HUES64 (cell line): ENCODE measurements around the gene RPL19.
A peak's percentile ranks its signal among the peaks of the same experiment; 100 is the strongest.
"Not testable (repeated sequence)": the region's sequence is repeated elsewhere in the genome, so short reads cannot be mapped to it uniquely, and the experiment has no call there.

Experiments
- H3K27ac ChIP-seq: 2 replicates; pipeline ENCODE4 v1.7.0; 2013; ENCODE audit warnings: low read depth, low read length, inconsistent platforms
- H3K27me3 ChIP-seq: 2 replicates; pipeline ENCODE4 v1.6.1; 2013; ENCODE audit warnings: mild to moderate bottlenecking, low read length; ENCODE audit not compliant: insufficient read depth
- H3K36me3 ChIP-seq: 2 replicates; pipeline ENCODE4 v1.6.1; 2013; ENCODE audit warnings: mild to moderate bottlenecking, low read length; ENCODE audit not compliant: insufficient read depth
- H3K4me1 ChIP-seq: 2 replicates; pipeline ENCODE4 v1.6.1; 2013; ENCODE audit warnings: mild to moderate bottlenecking, low read length, moderate library complexity; ENCODE audit not compliant: insufficient read depth
- H3K4me3 ChIP-seq: 2 replicates; pipeline ENCODE4 v1.5.1; 2013; ENCODE audit warnings: mild to moderate bottlenecking, low read length, moderate library complexity
- H3K9ac ChIP-seq: 2 replicates; pipeline ENCODE4 v1.6.1; 2013; ENCODE audit warnings: mild to moderate bottlenecking, low read depth, low read length
- H3K9me3 ChIP-seq: 2 replicates; pipeline ENCODE4 v1.6.1; 2013; ENCODE audit warnings: low read depth, low read length; ENCODE audit not compliant: insufficient read depth
- WGBS: fragments of 150-250, 120-280 bp; methylation state at CpG from one replicate; pipeline ENCODE4 v1.1.7; 2013; ENCODE audit warnings: missing lambda C conversion rate; 5-methylcytosine and 5-hydroxymethylcytosine counted together

The RPL19 gene

GRCh38 chr17:39165178-39165840 is 34.8 kb upstream of the RPL19 start:
- Histone ChIP-seq H3K4me1 (peaks cover 12% of the 10 kb centered on the region; the same call in 1 of the 2 replicates), H3K36me3 (no peaks in the 10 kb centered on the region), H3K9ac (0 out of 2 replicates have a peak overlapping the region, but pooled peaks have one; percentile 34), H3K27me3 (peaks cover 35% of the 10 kb centered on the region), H3K27ac (no peak overlapping the region), H3K9me3 (no peaks in the 10 kb centered on the region), H3K4me3 (peak overlapping the region; percentile 73)
- WGBS: 17% methylated on average over 51 of the region's 51 CpGs

- H3K27me3 ChIP-seq: peaks cover 35% of the 10 kb centered on the region
- WGBS: 74% methylated on average over 17 of the region's 17 CpGs
- H3K4me1 ChIP-seq: peaks cover 12% of the 10 kb centered on the region; the same call in 1 of the 2 replicates
- H3K27ac ChIP-seq: no peak within 1 kb of the TSS
- H3K9me3 ChIP-seq: no peaks in the 10 kb centered on the region
- H3K9ac ChIP-seq: 0 out of 2 replicates have a peak within 1 kb of the TSS, but pooled peaks have one; percentile 34
- peak within 1 kb of the TSS; percentile 73 for H3K4me3 ChIP-seq
- no peaks in the 10 kb centered on the region for H3K36me3 ChIP-seq
Observed at GRCh38 chr17:39165841-39166349, 34.2 kb upstream of the RPL19 start, which contains the start of gene ARL5C. TSS of gene ARL5C (minus strand) at chr17:39166161. CDS start at chr17:39165760, 401 bp downstream.

GRCh38 chr17:39166437-39167335 is 33.4 kb upstream of the RPL19 start:
- H3K9me3 ChIP-seq: no peaks in the 10 kb centered on the region
- no peak overlapping the region for H3K9ac ChIP-seq
- no peak overlapping the region; the same call in 1 of the 2 replicates for H3K4me3 ChIP-seq
- H3K27me3 ChIP-seq: peaks cover 35% of the 10 kb centered on the region
- no peaks in the 10 kb centered on the region for H3K36me3 ChIP-seq
- WGBS: 63% methylated on average over 7 of the region's 7 CpGs
- H3K4me1 ChIP-seq: peaks cover 12% of the 10 kb centered on the region; the same call in 1 of the 2 replicates
- no peak overlapping the region for H3K27ac ChIP-seq

- Histone ChIP-seq H3K9me3 (no peaks in the 10 kb centered on the region), H3K9ac (no peak overlapping the region), H3K36me3 (no peaks in the 10 kb centered on the region), H3K4me1 (peaks cover 12% of the 10 kb centered on the region; the same call in 1 of the 2 replicates), H3K27me3 (peaks cover 35% of the 10 kb centered on the region), H3K27ac (no peak overlapping the region), H3K4me3 (no peak overlapping the region)
- 64% methylated on average over 2 of the region's 2 CpGs for WGBS
Observed at GRCh38 chr17:39167476-39167875, 32.6 kb upstream of the RPL19 start.

GRCh38 chr17:39168503-39168902 is 31.6 kb upstream of the RPL19 start:
- not testable (repeated sequence) for H3K36me3 ChIP-seq, H3K27ac ChIP-seq, H3K4me3 ChIP-seq, H3K9me3 ChIP-seq, H3K9ac ChIP-seq
- 96% methylated on average over 10 of the region's 10 CpGs for WGBS
- Histone ChIP-seq H3K27me3 (peaks cover 35% of the 10 kb centered on the region), H3K4me1 (peaks cover 12% of the 10 kb centered on the region; the same call in 1 of the 2 replicates)

- H3K27me3 ChIP-seq: peaks cover 35% of the 10 kb centered on the region
- H3K9me3 ChIP-seq: no peaks in the 10 kb centered on the region
- no peaks in the 10 kb centered on the region for H3K36me3 ChIP-seq
- H3K9ac ChIP-seq: no peak overlapping the region
- no peak overlapping the region for H3K4me3 ChIP-seq
- peaks cover 11% of the 10 kb centered on the region; the same call in 1 of the 2 replicates for H3K4me1 ChIP-seq
- 98% methylated on average over 14 of the region's 14 CpGs for WGBS
- H3K27ac ChIP-seq: no peak overlapping the region
Observed at GRCh38 chr17:39169101-39169500, 31.0 kb upstream of the RPL19 start.

GRCh38 chr17:39169518-39169917 is 30.6 kb upstream of the RPL19 start:
- no peaks in the 10 kb centered on the region for H3K36me3 ChIP-seq
- H3K4me1 ChIP-seq: peaks cover 11% of the 10 kb centered on the region; the same call in 1 of the 2 replicates
- H3K27ac ChIP-seq: no peak overlapping the region
- 79% methylated on average over 3 of the region's 3 CpGs for WGBS
- H3K9ac ChIP-seq: no peak overlapping the region
- H3K4me3 ChIP-seq: no peak overlapping the region
- H3K9me3 ChIP-seq: no peaks in the 10 kb centered on the region
- H3K27me3 ChIP-seq: peaks cover 31% of the 10 kb centered on the region

GRCh38 chr17:39170109-39170508 is 30.0 kb upstream of the RPL19 start:
- H3K27me3 ChIP-seq: peaks cover 27% of the 10 kb centered on the region
- no peak overlapping the region for H3K27ac ChIP-seq
- H3K4me3 ChIP-seq: no peak overlapping the region
- H3K9me3 ChIP-seq: no peaks in the 10 kb centered on the region
- peaks cover 13% of the 10 kb centered on the region; the same call in 1 of the 2 replicates for H3K4me1 ChIP-seq
- 90% methylated on average over 4 of the region's 4 CpGs for WGBS
- H3K9ac ChIP-seq: no peak overlapping the region
- no peaks in the 10 kb centered on the region for H3K36me3 ChIP-seq

GRCh38 chr17:39170558-39170957 is 29.5 kb upstream of the RPL19 start:
- Histone ChIP-seq H3K27me3 (peaks cover 23% of the 10 kb centered on the region), H3K9ac (no peak overlapping the region), H3K9me3 (no peaks in the 10 kb centered on the region), H3K4me1 (peaks cover 13% of the 10 kb centered on the region; the same call in 1 of the 2 replicates), H3K36me3 (no peaks in the 10 kb centered on the region), H3K4me3 (no peak overlapping the region), H3K27ac (no peak overlapping the region)
- 91% methylated on average over 6 of the region's 6 CpGs for WGBS

- Histone ChIP-seq H3K4me1 (peaks cover 11% of the 10 kb centered on the region; the same call in 1 of the 2 replicates), H3K27me3 (peaks cover 9% of the 10 kb centered on the region), H3K27ac (no peak overlapping the region), H3K9me3 (no peaks in the 10 kb centered on the region), H3K4me3 (no peak overlapping the region), H3K36me3 (peaks cover 8% of the 10 kb centered on the region), H3K9ac (no peak overlapping the region)
- 87% methylated on average over 5 of the region's 5 CpGs for WGBS
Observed at GRCh38 chr17:39171933-39172332, 28.1 kb upstream of the RPL19 start.

- Histone ChIP-seq H3K9me3 (no peaks in the 10 kb centered on the region), H3K36me3 (peaks cover 13% of the 10 kb centered on the region), H3K27ac (no peak overlapping the region), H3K4me3 (no peak overlapping the region), H3K9ac (no peak overlapping the region), H3K27me3 (peaks cover 4% of the 10 kb centered on the region; the same call in 1 of the 2 replicates), H3K4me1 (peaks cover 5% of the 10 kb centered on the region; the same call in 1 of the 2 replicates)
- 97% methylated on average over 4 of the region's 5 CpGs for WGBS
Observed at GRCh38 chr17:39173080-39173479, 27.0 kb upstream of the RPL19 start.
